Activated T-cell treated with anti-CD3 and anti-CD28 coated beads, Interleukin-2, amount 50 U/mL, for 72 hours (primary cell): Measurements from ENCODE around the gene CACNG4. TPM values are rescaled to one million over a fixed set of nuclear protein-coding genes. Genes with fewer than 3 reads are reported as not detected.

Source experiments
- ATAC-seq, 2 donors: fragments of 150-1000 bp; cut with Tn5 transposase; replicated peaks in 1 of 2; 2 replicates each; pipeline ENCODE4 v1.10.0; 2021; ENCODE audit warnings: moderate library complexity in 2 of 2, mild to moderate bottlenecking in 1 of 2
- DNase-seq, 2 donors: peaks; one replicate each; pipeline ENCODE4 v3.0.0; 2021 to 2022; ENCODE audit warnings: mixed read lengths in 1 of 2
- H3K27ac Mint-ChIP-seq: one replicate; pipeline ENCODE4 v1.8.0; 2022; ENCODE audit warnings: mild to moderate bottlenecking, moderate library complexity, mixed read lengths
- H3K27me3 Mint-ChIP-seq: one replicate; pipeline ENCODE4 v1.8.0; 2022; ENCODE audit warnings: low read depth, mixed read lengths
- H3K36me3 Mint-ChIP-seq, 2 donors: one replicate each; pipeline ENCODE4 v1.8.0; 2022; ENCODE audit warnings: mixed read lengths in 2 of 2, mild to moderate bottlenecking in 1 of 2; ENCODE audit not compliant: insufficient read depth in 2 of 2
- H3K4me1 Mint-ChIP-seq: one replicate; pipeline ENCODE4 v1.8.0; 2022; ENCODE audit warnings: low read depth, mixed read lengths
- H3K4me3 Mint-ChIP-seq, 2 donors: one replicate each; pipeline ENCODE4 v1.8.0; 2022; ENCODE audit warnings: mild to moderate bottlenecking in 2 of 2, mixed read lengths in 2 of 2, moderate library complexity in 2 of 2
- H3K9me3 Mint-ChIP-seq, 2 donors: one replicate each; pipeline ENCODE4 v1.8.0; 2022; ENCODE audit warnings: mixed read lengths in 2 of 2
- total RNA-seq, 2 donors: library from RNA; stranded (reverse); gene quantifications; one replicate each; pipeline ENCODE4 v1.2.3, GENCODE V29; 2022

Gene CACNG4
- total RNA-seq, 2 donors from 2014 or later = not detected

- no peak for ATAC-seq
- no peak overlapping the region for H3K4me3 Mint-ChIP-seq
- H3K4me1 Mint-ChIP-seq = no peaks in the 10 kb centered on the region
- H3K36me3 Mint-ChIP-seq = peaks cover 9 to 14% of the 10 kb centered on the region in 2 donors
- no peak for DNase-seq
- H3K27me3 Mint-ChIP-seq = no peaks in the 10 kb centered on the region
- no peak overlapping the region for H3K27ac Mint-ChIP-seq
- H3K9me3 Mint-ChIP-seq = peaks cover 10% of the 10 kb centered on the region in 2 donors
Observed at GRCh38 chr17:67051837-67052236, 87.3 kb downstream of the CACNG4 start.

DNA sequence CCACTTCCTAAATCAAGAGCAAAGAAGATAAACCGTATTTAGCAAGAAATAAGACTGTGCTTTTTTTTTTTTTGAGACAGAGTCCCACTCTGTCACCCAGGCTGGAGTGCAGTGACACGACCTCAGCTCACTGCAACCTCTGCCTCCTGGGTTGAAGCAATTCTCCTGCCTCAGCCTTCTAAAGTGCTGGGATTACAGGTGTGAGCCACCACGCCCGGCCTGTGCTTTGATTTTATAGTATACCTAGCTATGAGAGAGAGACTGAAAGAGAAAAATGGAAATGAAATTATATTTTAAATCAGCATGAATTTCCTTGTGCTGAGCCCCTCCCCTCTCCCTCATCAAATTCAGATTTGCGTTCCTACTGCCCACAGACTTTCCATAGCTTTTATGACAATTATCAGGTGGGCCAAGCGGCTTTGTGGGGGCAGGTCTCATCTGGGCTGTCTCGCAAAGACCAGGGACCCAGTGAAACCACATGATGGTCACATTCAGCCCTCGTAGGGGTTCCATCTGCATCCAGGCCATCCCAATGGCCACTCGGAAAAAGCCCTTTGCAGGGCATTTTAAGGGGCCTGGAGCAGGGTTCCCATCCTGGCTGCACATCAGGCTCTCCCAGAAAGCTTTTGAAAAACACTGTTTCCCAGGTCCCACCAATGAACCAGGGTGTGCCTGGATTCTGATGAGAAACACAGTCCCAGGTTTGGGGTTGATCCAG is 88.4 kb downstream of the CACNG4 start:
- H3K9me3 Mint-ChIP-seq = peaks cover 10% of the 10 kb centered on the region in 2 donors
- no peak overlapping the region for H3K4me3 Mint-ChIP-seq
- peaks cover 7% of the 10 kb centered on the region in 2 donors for H3K36me3 Mint-ChIP-seq
- H3K27me3 Mint-ChIP-seq = no peaks in the 10 kb centered on the region
- no peak for ATAC-seq
- no peak overlapping the region for H3K27ac Mint-ChIP-seq
- H3K4me1 Mint-ChIP-seq = no peaks in the 10 kb centered on the region
- DNase-seq = no peak

DNA sequence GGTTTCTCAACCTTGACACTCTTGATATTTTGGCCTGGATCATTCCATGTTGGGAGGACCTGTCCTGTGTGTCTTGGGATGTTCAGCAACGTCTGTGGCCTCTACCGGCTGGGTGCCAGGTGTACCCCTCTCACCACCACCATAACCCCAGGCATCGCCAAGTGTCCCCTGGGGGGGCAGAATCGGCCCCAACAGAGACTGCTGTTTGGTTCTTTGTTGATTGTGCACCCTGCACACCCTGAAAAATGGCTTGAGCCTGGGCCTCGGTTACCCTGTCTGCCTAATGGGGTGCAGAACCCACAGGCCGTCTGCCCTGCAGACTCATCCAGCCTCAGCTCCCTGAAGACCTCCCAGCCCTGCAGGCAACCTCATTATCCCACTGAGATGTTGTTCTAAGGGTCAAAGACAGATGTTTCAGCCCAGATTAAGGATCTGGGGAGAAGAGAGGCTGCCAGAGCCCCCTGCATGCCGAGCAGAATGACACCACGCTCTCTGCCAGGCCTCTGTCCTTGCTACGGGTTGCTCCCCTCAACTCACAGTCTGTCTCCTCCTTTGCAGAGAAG is 89.0 kb downstream of the CACNG4 start:
- DNase-seq (no peak), ATAC-seq (no peak)
- Mint-ChIP-seq H3K9me3 (peaks cover 6 to 7% of the 10 kb centered on the region in 2 donors), H3K27me3 (no peaks in the 10 kb centered on the region), H3K36me3 (peaks cover 3 to 4% of the 10 kb centered on the region in 2 donors), H3K4me3 (no peak overlapping the region), H3K4me1 (no peaks in the 10 kb centered on the region), H3K27ac (no peak overlapping the region)

DNA sequence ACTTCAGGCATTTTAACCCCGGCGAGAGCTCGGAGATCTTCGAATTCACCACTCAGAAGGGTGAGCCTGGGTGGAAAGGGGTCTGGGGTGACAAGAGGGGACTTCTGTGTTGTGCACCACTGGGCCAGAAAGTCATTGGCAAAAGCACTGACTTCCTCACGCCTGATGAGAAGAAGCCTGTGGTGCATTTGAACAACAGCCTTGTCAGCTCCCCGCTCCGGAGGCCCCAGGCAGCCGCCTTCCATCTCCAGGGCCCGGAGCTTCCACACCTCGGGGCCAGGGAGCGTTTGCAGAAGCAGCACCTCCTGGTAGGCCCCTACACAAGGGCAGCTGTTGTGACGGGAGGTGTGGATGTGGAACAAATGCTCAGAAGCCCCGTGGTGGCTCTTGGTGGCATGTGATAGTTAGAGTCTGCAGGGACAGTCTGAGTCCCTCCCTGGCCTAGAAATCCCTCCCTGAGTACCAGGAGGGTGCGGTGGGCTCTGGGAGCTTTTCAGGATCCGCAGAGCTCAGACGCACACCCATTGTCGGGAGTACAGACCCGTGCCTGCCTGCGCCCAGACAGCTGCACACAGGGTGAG is 89.6 kb downstream of the CACNG4 start:
- ATAC-seq (no peak), DNase-seq (no peak)
- Mint-ChIP-seq H3K9me3 (peaks cover under 1 to 3% of the 10 kb centered on the region in 2 donors), H3K27me3 (no peaks in the 10 kb centered on the region), H3K36me3 (no peaks in the 10 kb centered on the region), H3K27ac (no peak overlapping the region), H3K4me3 (no peak overlapping the region), H3K4me1 (no peaks in the 10 kb centered on the region)

DNA sequence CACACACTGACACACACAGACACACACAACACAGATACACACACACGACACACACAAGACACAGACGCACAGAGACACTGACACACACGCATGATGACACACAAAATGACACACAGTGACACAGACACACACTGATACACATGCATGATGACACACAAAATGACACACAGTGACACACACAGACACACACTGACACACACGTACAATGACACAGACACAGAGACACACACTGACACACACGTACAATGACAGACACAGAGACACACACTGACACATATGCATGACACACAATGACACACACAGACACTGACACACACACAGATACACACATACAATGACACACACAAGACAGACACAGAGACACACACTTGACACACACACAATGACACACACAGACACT is 90.1 kb downstream of the CACNG4 start:
- H3K36me3 Mint-ChIP-seq = no peaks in the 10 kb centered on the region
- no peak overlapping the region for H3K27ac Mint-ChIP-seq

DNA sequence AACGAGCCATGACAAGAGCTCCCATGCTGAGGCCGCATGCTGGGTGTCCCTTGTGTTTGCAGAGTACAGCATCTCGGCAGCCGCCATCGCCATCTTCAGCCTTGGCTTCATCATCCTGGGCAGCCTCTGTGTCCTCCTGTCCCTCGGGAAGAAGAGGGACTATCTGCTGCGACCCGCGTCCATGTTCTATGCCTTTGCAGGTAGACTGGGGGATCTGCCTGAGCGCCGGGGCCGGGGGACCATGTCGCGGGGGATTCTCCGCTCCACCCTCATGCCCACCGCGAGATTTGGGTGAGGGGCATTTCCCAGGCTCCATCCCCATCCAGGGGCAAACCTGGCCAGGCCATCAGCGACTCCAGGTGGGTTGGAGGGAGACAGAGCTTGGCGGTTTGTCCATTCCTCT is 90.5 kb downstream of the CACNG4 start:
- Mint-ChIP-seq H3K27ac (no peak overlapping the region), H3K27me3 (no peaks in the 10 kb centered on the region), H3K4me3 (no peak overlapping the region), H3K36me3 (no peaks in the 10 kb centered on the region), H3K9me3 (no peaks in the 10 kb centered on the region), H3K4me1 (no peaks in the 10 kb centered on the region)
- DNase-seq = no peak
- no peak for ATAC-seq

More for the DNA sequence above, 90.1 kb downstream of the CACNG4 start:
- no peak for ATAC-seq
- no peak for DNase-seq
- Mint-ChIP-seq H3K4me3 (no peak overlapping the region), H3K9me3 (no peaks in the 10 kb centered on the region), H3K4me1 (no peaks in the 10 kb centered on the region), H3K27me3 (no peaks in the 10 kb centered on the region)

GRCh38 chr17:67055811-67056745 is 91.6 kb downstream of the CACNG4 start:
- H3K27me3 Mint-ChIP-seq = no peaks in the 10 kb centered on the region
- H3K27ac Mint-ChIP-seq = no peak overlapping the region
- H3K36me3 Mint-ChIP-seq = no peaks in the 10 kb centered on the region
- no peak for ATAC-seq
- no peak overlapping the region for H3K4me3 Mint-ChIP-seq
- no peaks in the 10 kb centered on the region for H3K9me3 Mint-ChIP-seq
- no peak for DNase-seq
- no peaks in the 10 kb centered on the region for H3K4me1 Mint-ChIP-seq

- H3K4me3 Mint-ChIP-seq = no peak overlapping the region
- no peak overlapping the region for H3K27ac Mint-ChIP-seq
- no peaks in the 10 kb centered on the region for H3K36me3 Mint-ChIP-seq
- no peaks in the 10 kb centered on the region for H3K27me3 Mint-ChIP-seq
- H3K4me1 Mint-ChIP-seq = no peaks in the 10 kb centered on the region
- DNase-seq (no peak), ATAC-seq (no peak)
- H3K9me3 Mint-ChIP-seq = no peaks in the 10 kb centered on the region
Observed at GRCh38 chr17:67056746-67057490, 92.4 kb downstream of the CACNG4 start.

- ATAC-seq (no peak), DNase-seq (no peak)
- Mint-ChIP-seq H3K9me3 (no peaks in the 10 kb centered on the region), H3K27me3 (no peaks in the 10 kb centered on the region), H3K4me3 (no peak overlapping the region), H3K36me3 (no peaks in the 10 kb centered on the region), H3K27ac (no peak overlapping the region), H3K4me1 (no peaks in the 10 kb centered on the region)
Observed at GRCh38 chr17:67058036-67058435, 93.5 kb downstream of the CACNG4 start.

- no peak for ATAC-seq
- no peaks in the 10 kb centered on the region for H3K36me3 Mint-ChIP-seq
- H3K27ac Mint-ChIP-seq = no peak overlapping the region
- H3K4me1 Mint-ChIP-seq = no peaks in the 10 kb centered on the region
- H3K9me3 Mint-ChIP-seq = no peaks in the 10 kb centered on the region
- no peaks in the 10 kb centered on the region for H3K27me3 Mint-ChIP-seq
- no peak for DNase-seq
- no peak overlapping the region for H3K4me3 Mint-ChIP-seq
Observed at GRCh38 chr17:67059372-67059771, 94.9 kb downstream of the CACNG4 start.

DNA sequence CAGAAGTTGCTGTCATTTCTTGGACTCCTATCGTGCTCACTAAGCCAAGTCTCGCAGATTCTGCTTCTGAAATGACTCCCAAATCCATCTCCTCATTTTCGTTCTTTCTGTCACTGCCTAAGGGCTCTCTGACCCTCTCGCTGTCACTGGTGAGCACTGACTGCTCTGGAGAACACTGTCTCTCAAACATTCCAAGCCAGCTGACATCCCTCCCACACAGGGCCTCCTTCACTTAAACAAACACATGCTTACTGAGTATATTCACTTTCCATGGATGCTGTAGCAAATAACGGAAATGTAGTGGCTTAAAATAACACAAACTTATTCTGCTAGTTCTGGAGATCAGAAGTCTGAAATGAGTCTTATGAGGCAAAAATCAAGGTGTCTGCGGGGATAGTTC is 98.6 kb downstream of the CACNG4 start:
- no peak for ATAC-seq
- H3K4me1 Mint-ChIP-seq = no peaks in the 10 kb centered on the region
- no peak for DNase-seq

DNA sequence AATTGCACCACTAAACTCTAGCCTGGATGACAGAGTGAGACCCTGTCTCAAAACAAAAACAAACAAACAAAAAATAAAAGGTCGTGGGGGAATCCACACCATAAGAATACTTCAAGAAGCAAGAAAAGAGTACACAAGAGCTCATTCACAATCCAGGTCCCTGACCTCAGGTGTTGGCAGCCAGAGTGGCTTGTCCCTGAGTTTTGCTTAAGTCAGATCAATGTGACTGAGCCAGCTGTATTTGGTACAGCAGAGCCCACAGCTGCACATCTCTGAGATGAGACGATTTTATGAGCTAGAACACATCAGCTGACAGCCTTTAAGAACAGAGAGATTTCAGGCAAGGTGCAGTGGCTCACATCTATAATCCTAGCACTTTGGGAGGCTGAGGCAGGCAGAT is 102.2 kb downstream of the CACNG4 start:
- H3K9me3 Mint-ChIP-seq = no peaks in the 10 kb centered on the region
- H3K4me3 Mint-ChIP-seq = no peak overlapping the region
- ATAC-seq = no peak
- no peaks in the 10 kb centered on the region for H3K36me3 Mint-ChIP-seq
- no peak overlapping the region for H3K27ac Mint-ChIP-seq
- no peaks in the 10 kb centered on the region for H3K4me1 Mint-ChIP-seq
- no peaks in the 10 kb centered on the region for H3K27me3 Mint-ChIP-seq
- no peak for DNase-seq

More for the DNA sequence above, 98.6 kb downstream of the CACNG4 start:
- Mint-ChIP-seq H3K4me3 (no peak overlapping the region), H3K27ac (no peak overlapping the region), H3K27me3 (no peaks in the 10 kb centered on the region), H3K36me3 (no peaks in the 10 kb centered on the region), H3K9me3 (no peaks in the 10 kb centered on the region)
